Karpas-422 (cell line): Measurements from ENCODE around the gene CCT4. TPM values are rescaled to one million over a fixed set of nuclear protein-coding genes. Genes with fewer than 3 reads are reported as not detected.
"Not testable (repeated sequence)": the region's sequence is repeated elsewhere in the genome, so short reads cannot be mapped to it uniquely, and the experiment has no call there.

Experiments
- DNase-seq: peaks from one replicate; pipeline ENCODE4 v3.0.0-alpha.2; 2015
- H2AFZ ChIP-seq: fragments of 200-600 bp; sonication (generic); 2 replicates; pipeline ENCODE4 v1.6.1; 2014; ENCODE audit warnings: antibody characterized with exemption, low read length, mixed read lengths
- H3K27ac ChIP-seq: fragments of 200-600 bp; sonication (generic); 2 replicates; pipeline ENCODE4 v1.5.1; 2014; ENCODE audit warnings: mild to moderate bottlenecking, low read length, moderate library complexity
- H3K27me3 ChIP-seq: fragments of 200-600 bp; sonication (generic); 2 replicates; pipeline ENCODE4 v1.6.1; 2014; ENCODE audit warnings: low read length, mixed read lengths
- H3K36me3 ChIP-seq: fragments of 200-600 bp; sonication (generic); 2 replicates; pipeline ENCODE4 v1.6.1; 2014; ENCODE audit warnings: low read length, mixed read lengths; ENCODE audit not compliant: insufficient read depth
- H3K4me1 ChIP-seq: fragments of 200-600 bp; sonication (generic); 2 replicates; pipeline ENCODE4 v1.6.1; 2014; ENCODE audit warnings: mild to moderate bottlenecking, low read length, mixed read lengths
- H3K4me2 ChIP-seq: fragments of 200-600 bp; sonication (generic); 2 replicates; pipeline ENCODE4 v1.6.1; 2014; ENCODE audit warnings: low read length, low read depth, mild to moderate bottlenecking; ENCODE audit not compliant: poor library complexity, severe bottlenecking
- H3K4me3 ChIP-seq: fragments of 200-600 bp; sonication (generic); 2 replicates; pipeline ENCODE4 v1.5.1; 2014; ENCODE audit warnings: mild to moderate bottlenecking, antibody characterized with exemption, low read length, mixed read lengths
- H3K79me2 ChIP-seq: fragments of 200-600 bp; sonication (generic); 2 replicates; pipeline ENCODE4 v1.6.1; 2014; ENCODE audit warnings: mild to moderate bottlenecking, low read length, mixed read lengths
- H3K9ac ChIP-seq: fragments of 200-600 bp; sonication (generic); 2 replicates; pipeline ENCODE4 v1.6.0; 2014; ENCODE audit warnings: low read length
- H3K9me2 ChIP-seq: fragments of 200-600 bp; sonication (generic), shearing (Covaris generic); replicated peaks from 2 replicates; pipeline ENCODE4 v1.6.0; 2014; ENCODE audit warnings: mild to moderate bottlenecking, low read length, moderate library complexity; ENCODE audit not compliant: insufficient read depth
- H3K9me3 ChIP-seq: fragments of 300-700, 200-600 bp; sonication (generic); 2 replicates; pipeline ENCODE4 v1.6.1; 2014; ENCODE audit warnings: low read length, mixed read lengths
- H4K20me1 ChIP-seq: fragments of 200-600 bp; sonication (generic); 2 replicates; pipeline ENCODE4 v1.6.1; 2014; ENCODE audit warnings: mild to moderate bottlenecking, antibody characterized with exemption, low read length, low read depth; ENCODE audit not compliant: insufficient read depth
- total RNA-seq: library from RNA; depleted of rRNA; stranded (reverse); fragments of >200 nt; shearing (Covaris generic); gene quantifications from 2 replicates; pipeline ENCODE4 v1.2.3, GENCODE V29; 2014; ENCODE audit warnings: low replicate concordance

CCT4 gene
- total RNA-seq, 1 experiment from 2014 or later: 326 TPM

DNA sequence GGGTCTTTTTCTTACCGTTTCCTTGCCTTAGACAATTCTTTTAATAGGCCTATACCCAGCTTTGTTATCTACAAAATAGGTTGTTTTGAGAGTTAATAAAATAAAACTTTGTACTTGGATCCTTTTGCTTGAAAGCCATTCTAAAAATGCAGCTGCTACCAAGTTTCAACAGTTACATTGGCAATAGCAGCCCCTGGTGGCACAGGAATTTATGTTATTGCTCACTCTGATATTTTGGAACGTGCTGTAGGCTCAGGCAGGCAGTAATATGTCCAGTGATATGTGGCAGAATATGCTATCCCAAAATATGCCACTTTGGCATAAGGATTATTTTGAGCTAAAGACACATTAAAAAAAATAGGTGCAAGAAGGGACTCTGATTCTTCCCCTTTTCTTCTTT lies 10.4 kb upstream of the CCT4 start:
- Histone ChIP-seq H3K9me2 (no peaks in the 10 kb centered on the region), H3K79me2 (no peaks in the 10 kb centered on the region), H4K20me1 (no peaks in the 10 kb centered on the region), H3K27me3 (no peaks in the 10 kb centered on the region), H3K36me3 (no peaks in the 10 kb centered on the region), H2AFZ (no peak overlapping the region), H3K27ac (no peak overlapping the region), H3K9ac (no peak overlapping the region), H3K9me3 (no peaks in the 10 kb centered on the region), H3K4me1 (no peaks in the 10 kb centered on the region), H3K4me3 (no peak overlapping the region), H3K4me2 (no peak overlapping the region)
- peak; percentile 77 for DNase-seq

DNA sequence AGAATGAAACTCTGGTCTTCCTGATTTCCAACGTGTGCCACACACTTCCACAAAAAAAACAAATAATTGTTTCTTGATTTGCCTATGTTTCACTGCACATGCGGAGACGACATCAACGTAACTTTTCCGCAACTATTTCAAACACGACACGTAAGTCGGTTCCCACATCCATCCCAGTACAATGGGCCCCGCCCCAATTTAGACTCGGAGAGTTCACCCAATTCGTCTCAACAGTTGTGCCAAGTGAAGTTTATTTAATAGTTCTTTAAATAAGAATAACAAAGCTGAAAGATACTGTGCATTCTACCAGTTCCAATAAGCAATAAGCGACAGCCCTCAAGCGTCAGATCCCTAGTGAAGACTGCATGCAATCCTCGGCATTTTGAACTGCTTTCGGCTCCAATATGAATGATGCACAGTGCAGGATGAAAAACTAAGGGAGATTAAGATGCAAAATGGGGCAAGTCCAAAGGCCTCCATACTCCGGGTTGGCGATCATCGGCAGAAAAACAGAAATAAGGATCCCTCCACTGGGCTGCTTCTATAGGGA lies 664 bp downstream of the CCT4 start:
- H4K20me1 ChIP-seq: peaks cover 40% of the 10 kb centered on the region
- H3K27ac ChIP-seq: peak overlapping the region; percentile 85
- peak overlapping the region; percentile 97 for H3K9ac ChIP-seq
- no peaks in the 10 kb centered on the region for H3K9me3 ChIP-seq
- H3K4me1 ChIP-seq: peaks cover 21% of the 10 kb centered on the region
- no peaks in the 10 kb centered on the region for H3K9me2 ChIP-seq
- peak overlapping the region; percentile 34; the same call in 1 of the 2 replicates for H2AFZ ChIP-seq
- H3K36me3 ChIP-seq: peaks cover 45% of the 10 kb centered on the region
- H3K4me2 ChIP-seq: peak overlapping the region; percentile 78
- H3K4me3 ChIP-seq: peak overlapping the region; percentile 94
- no peaks in the 10 kb centered on the region for H3K27me3 ChIP-seq
- peaks cover 61% of the 10 kb centered on the region for H3K79me2 ChIP-seq
- peak; percentile 74 for DNase-seq

DNA sequence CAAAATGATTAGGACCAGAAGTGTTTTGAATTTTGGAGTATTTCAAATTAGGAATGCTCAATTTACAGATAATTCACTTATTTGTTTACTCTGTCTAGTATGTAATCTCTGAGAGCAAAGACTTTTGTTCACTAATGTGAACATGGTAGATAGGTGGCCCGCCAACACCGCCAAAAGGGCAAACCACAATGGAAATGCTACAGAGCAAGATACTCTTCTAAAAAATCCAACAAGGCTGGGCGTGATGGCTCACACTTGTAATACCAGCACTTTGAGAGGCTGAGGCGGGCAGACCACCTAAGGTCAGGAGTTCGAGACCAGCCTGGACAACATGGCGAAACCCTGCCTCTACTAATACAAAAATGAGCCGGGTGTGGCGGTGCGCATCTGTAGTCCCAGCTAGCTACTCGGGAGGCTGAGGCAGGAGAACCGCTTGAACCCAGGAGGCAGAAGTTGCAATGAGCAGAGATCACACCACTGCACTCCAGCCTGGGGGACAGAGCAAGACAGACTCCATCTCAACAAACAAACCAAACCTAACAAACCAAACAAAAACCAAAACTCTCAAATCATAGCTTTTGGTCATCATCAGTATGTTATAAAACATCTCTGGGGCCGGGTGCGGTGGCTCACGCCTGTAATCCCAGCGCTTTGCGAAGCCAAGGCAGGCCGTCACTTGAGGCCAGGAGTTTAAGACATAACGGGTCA lies 2.4 kb downstream of the CCT4 start:
- H3K27ac ChIP-seq: no peak overlapping the region

DNA sequence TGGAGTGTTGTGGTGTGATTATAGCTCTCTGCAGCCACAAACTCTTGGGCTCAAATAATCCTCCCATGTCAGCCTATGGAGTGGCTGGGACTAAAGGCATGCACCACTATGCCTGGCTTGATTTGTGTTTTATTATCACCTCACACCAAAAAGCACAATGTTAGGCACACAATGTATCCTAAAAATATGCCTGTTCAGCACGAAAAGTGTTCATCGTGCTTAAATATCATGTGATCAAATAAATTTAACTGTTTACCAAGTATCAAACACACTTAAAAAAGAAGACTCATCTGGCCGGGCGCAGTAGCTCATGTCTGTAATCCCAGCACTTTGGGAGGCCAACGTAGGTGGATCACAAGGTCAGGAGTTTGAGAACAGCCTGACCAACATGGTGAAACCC lies 5.6 kb downstream of the CCT4 start:
- Histone ChIP-seq H3K27me3 (no peaks in the 10 kb centered on the region), H3K9me3 (no peaks in the 10 kb centered on the region), H3K4me2 (no peak overlapping the region), H3K36me3 (peaks cover 81% of the 10 kb centered on the region), H3K9ac (no peak overlapping the region), H3K9me2 (no peaks in the 10 kb centered on the region), H3K4me3 (no peak overlapping the region), H4K20me1 (peaks cover 37% of the 10 kb centered on the region), H3K4me1 (peaks cover 13% of the 10 kb centered on the region), H3K79me2 (peaks cover 70% of the 10 kb centered on the region), H3K27ac (no peak overlapping the region), H2AFZ (no peak overlapping the region)
- DNase-seq: peak; percentile 39

More for the DNA sequence above, 2.4 kb downstream of the CCT4 start:
- DNase-seq: no peak
- H3K36me3 ChIP-seq: peaks cover 59% of the 10 kb centered on the region
- H4K20me1 ChIP-seq: peaks cover 42% of the 10 kb centered on the region
- H3K9me2 ChIP-seq: no peaks in the 10 kb centered on the region
- H3K9me3 ChIP-seq: no peaks in the 10 kb centered on the region
- peak overlapping the region; percentile 94; the same call in 1 of the 2 replicates for H3K4me3 ChIP-seq
- no peak overlapping the region for H3K9ac ChIP-seq
- H3K27me3 ChIP-seq: no peaks in the 10 kb centered on the region
- H2AFZ ChIP-seq: no peak overlapping the region
- peaks cover 21% of the 10 kb centered on the region for H3K4me1 ChIP-seq
- peak overlapping the region; percentile 78 for H3K4me2 ChIP-seq
- peaks cover 63% of the 10 kb centered on the region for H3K79me2 ChIP-seq

DNA sequence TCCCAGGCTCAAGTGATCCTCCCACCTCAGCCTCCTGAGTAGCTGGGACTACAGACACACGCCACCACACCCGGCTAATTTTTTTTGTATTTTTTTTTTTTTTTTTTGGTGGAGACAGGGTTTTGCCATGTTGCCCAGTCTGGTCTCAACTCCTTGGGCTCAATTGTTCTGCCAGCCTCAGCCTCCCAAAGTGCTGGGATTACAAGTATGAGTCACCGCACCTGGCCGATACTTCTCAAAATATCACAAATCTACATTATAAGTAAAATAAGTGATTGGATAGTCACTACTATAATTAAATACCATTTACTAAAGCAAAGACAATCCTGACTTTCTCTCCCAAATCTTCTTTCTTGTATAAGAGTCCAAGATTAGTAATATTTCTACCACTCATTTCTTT lies 9.1 kb downstream of the CCT4 start:
- not testable (repeated sequence) for H4K20me1 ChIP-seq, H3K4me1 ChIP-seq, H3K9ac ChIP-seq, H3K9me3 ChIP-seq, H3K27ac ChIP-seq, H3K4me3 ChIP-seq, H3K9me2 ChIP-seq, H3K27me3 ChIP-seq, DNase-seq, H2AFZ ChIP-seq, H3K4me2 ChIP-seq
- Histone ChIP-seq H3K79me2 (peaks cover 52% of the 10 kb centered on the region), H3K36me3 (peaks cover 85% of the 10 kb centered on the region)

DNA sequence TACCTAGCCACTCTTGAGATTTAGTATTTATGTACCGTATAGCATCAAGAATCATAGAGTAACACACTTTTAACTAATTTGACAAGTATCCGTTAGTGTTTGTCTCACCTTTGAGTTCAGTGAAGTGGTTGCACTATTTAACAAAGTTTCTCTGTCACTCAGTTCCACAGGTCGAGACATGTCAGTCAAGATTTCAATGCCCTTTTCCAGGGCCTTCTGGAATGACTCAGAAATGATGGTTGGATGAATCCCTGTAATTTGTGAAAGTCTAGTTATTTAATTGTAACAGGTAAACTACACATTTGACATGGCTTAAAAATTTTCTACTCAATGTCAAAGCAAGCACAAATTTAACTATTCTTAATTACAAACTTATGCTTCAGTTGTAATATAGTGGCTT lies 9.7 kb downstream of the CCT4 start:
- peaks cover 87% of the 10 kb centered on the region for H3K36me3 ChIP-seq
- no peak overlapping the region for H3K9ac ChIP-seq
- DNase-seq: no peak
- no peak overlapping the region for H2AFZ ChIP-seq
- H4K20me1 ChIP-seq: peaks cover 7% of the 10 kb centered on the region; the same call in 1 of the 2 replicates
- H3K9me2 ChIP-seq: no peaks in the 10 kb centered on the region
- H3K9me3 ChIP-seq: no peaks in the 10 kb centered on the region
- H3K27ac ChIP-seq: no peak overlapping the region
- H3K4me2 ChIP-seq: no peak overlapping the region
- peaks cover 8% of the 10 kb centered on the region for H3K4me1 ChIP-seq
- H3K4me3 ChIP-seq: no peak overlapping the region
- H3K79me2 ChIP-seq: peaks cover 52% of the 10 kb centered on the region
- no peaks in the 10 kb centered on the region for H3K27me3 ChIP-seq

DNA sequence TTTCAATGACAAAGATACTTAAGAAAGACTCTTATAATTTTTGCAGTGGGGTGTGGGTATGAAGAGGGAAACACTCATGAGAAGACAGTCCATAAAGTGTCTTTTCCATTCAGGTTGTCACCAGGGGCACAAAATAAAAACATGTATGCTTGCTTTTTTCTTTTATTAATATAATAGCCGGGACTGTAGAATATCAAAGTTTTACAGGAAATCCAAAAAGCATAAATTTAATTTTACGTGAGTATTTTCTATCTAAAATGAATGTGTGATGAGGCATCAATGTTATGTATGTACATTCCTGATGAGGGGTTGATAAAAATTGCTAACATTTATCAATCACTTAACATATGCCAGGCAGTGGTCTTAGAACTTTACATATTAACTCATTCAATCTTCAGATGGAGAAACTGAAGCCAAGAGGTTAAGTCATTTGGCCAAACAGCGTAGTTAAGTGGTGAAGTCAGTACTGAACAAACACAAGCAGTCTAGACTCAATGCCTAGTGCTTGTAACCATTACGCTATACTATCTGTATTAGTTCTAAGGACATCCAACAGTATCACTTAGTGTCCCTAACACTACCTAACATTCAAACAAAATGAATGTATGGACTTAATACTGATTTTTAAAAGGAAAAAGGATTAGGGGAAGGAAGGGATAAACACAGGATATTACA lies 10.7 kb downstream of the CCT4 start:
- Histone ChIP-seq H3K4me2 (no peak overlapping the region), H3K4me1 (peaks cover 8% of the 10 kb centered on the region), H3K9me2 (no peaks in the 10 kb centered on the region), H3K27me3 (no peaks in the 10 kb centered on the region), H3K4me3 (no peak overlapping the region), H3K9me3 (no peaks in the 10 kb centered on the region), H2AFZ (no peak overlapping the region), H4K20me1 (peaks cover 1% of the 10 kb centered on the region; the same call in 1 of the 2 replicates), H3K36me3 (peaks cover 84% of the 10 kb centered on the region), H3K79me2 (peaks cover 42% of the 10 kb centered on the region), H3K9ac (no peak overlapping the region), H3K27ac (no peak overlapping the region)
- no peak for DNase-seq

DNA sequence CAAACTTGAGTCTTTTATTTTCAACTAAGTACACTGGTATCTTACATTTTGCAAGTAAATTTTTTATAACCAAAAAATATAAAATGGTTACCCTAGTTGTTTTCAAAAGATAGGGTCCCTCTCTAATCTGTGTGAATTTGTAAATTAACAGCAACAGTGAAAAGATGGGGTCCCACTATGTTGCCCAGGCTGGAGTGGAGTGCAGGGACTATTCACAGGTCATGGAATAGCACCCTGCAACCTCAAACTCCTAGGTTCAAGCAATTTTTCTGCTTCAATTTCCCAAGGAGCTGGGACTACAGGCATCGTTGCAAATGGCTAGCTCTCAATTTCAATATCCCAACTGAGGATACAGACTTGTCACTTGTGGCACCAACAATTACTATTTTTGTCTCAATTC lies 12.1 kb downstream of the CCT4 start:
- no peaks in the 10 kb centered on the region for H3K9me2 ChIP-seq
- H3K36me3 ChIP-seq: peaks cover 85% of the 10 kb centered on the region
- H2AFZ ChIP-seq: no peak overlapping the region
- peaks cover 45% of the 10 kb centered on the region for H3K79me2 ChIP-seq
- H3K27me3 ChIP-seq: no peaks in the 10 kb centered on the region
- H3K4me3 ChIP-seq: no peak overlapping the region
- H3K4me2 ChIP-seq: no peak overlapping the region
- H3K27ac ChIP-seq: no peak overlapping the region
- DNase-seq: no peak
- no peak overlapping the region for H3K9ac ChIP-seq
- peaks cover 8% of the 10 kb centered on the region for H3K4me1 ChIP-seq
- no peaks in the 10 kb centered on the region for H3K9me3 ChIP-seq
- H4K20me1 ChIP-seq: peaks cover 3% of the 10 kb centered on the region
